ENCODE measurements around the gene NBAS.

NBAS gene

GRCh38 chr2:15357186-15357585 is 203.9 kb downstream of the NBAS start:
- H3K4me3 ChIP-seq (ENCODE audit: low read depth, low read length), result no peak overlapping the region
- in situ Hi-C loops (cut with HindIII; ENCODE audit: low sequenced_read_pairs), result no loop called here
- no peak for TF ChIP-seq CTCF (IDR thresholded peaks at IDR 0.05; ENCODE audit: low read depth, low read length)
- no peak for DNase-seq (ENCODE audit: low read depth, low spot score)

- no peak for DNase-seq (ENCODE audit: low read depth, low spot score)
- no peak overlapping the region for H3K4me3 ChIP-seq (ENCODE audit: low read depth, low read length)
- no peak for TF ChIP-seq CTCF (IDR thresholded peaks at IDR 0.05; ENCODE audit: low read depth, low read length)
- in situ Hi-C loops (cut with HindIII; ENCODE audit: low sequenced_read_pairs), result no loop called here
These were observed 205.7 kb downstream of the NBAS start for GRCh38 chr2:15355386-15355785.

- TF ChIP-seq CTCF (IDR thresholded peaks at IDR 0.05; ENCODE audit: low read depth, low read length), result no peak
- no peak overlapping the region for H3K4me3 ChIP-seq (ENCODE audit: low read depth, low read length)
- no peak for DNase-seq (ENCODE audit: low read depth, low spot score)
- in situ Hi-C loops (cut with HindIII; ENCODE audit: low sequenced_read_pairs), result no loop called here
These were observed 206.4 kb downstream of the NBAS start for GRCh38 chr2:15354596-15355366.

GRCh38 chr2:15352363-15352762 is 208.8 kb downstream of the NBAS start:
- no peak for DNase-seq (ENCODE audit: low read depth, low spot score)
- no peak for TF ChIP-seq CTCF (IDR thresholded peaks at IDR 0.05; ENCODE audit: low read depth, low read length)
- in situ Hi-C loops (cut with HindIII; ENCODE audit: low sequenced_read_pairs), result no loop called here
- H3K4me3 ChIP-seq (ENCODE audit: low read depth, low read length), result no peak overlapping the region

GRCh38 chr2:15348636-15349035 is 212.5 kb downstream of the NBAS start:
- DNase-seq (ENCODE audit: low read depth, low spot score), result no peak
- TF ChIP-seq CTCF (IDR thresholded peaks at IDR 0.05; ENCODE audit: low read depth, low read length), result no peak
- in situ Hi-C loops (cut with HindIII; ENCODE audit: low sequenced_read_pairs), result no loop called here
- H3K4me3 ChIP-seq (ENCODE audit: low read depth, low read length), result no peak overlapping the region

- in situ Hi-C loops (cut with HindIII; ENCODE audit: low sequenced_read_pairs), result no loop called here
- no peak for TF ChIP-seq CTCF (IDR thresholded peaks at IDR 0.05; ENCODE audit: low read depth, low read length)
- DNase-seq (ENCODE audit: low read depth, low spot score), result no peak
- H3K4me3 ChIP-seq (ENCODE audit: low read depth, low read length), result no peak overlapping the region
These were observed 213.1 kb downstream of the NBAS start for GRCh38 chr2:15348045-15348444.
